ENCODE data around the gene BHLHE41.

BHLHE41 gene

GRCh38 chr12:26092346-26093105, 32.3 kb downstream of the BHLHE41 start:
- Histone ChIP-seq H3K4me2 (ENCODE audit: low read depth, low read length, poor library complexity, severe bottlenecking) (no peak overlapping the region), H3K4me1 (ENCODE audit: insufficient read depth, low read length, poor library complexity, severe bottlenecking) (no peaks in the 10 kb centered on the region), H3K9ac (ENCODE audit: low read depth, low read length, poor library complexity, severe bottlenecking) (no peak overlapping the region), H3F3A (ENCODE audit: low read depth) (no peaks in the 10 kb centered on the region), H2AFZ (ENCODE audit: low read length) (no peak overlapping the region), H3K9me3 (ENCODE audit: insufficient read depth, low read depth, low read length) (no peaks in the 10 kb centered on the region), H3K9me2 (replicated peaks; ENCODE audit: low read depth, low read length) (no peaks in the 10 kb centered on the region), H3K79me2 (ENCODE audit: insufficient read depth, low read length) (no peaks in the 10 kb centered on the region), H3K4me3 (ENCODE audit: low read length, poor library complexity, severe bottlenecking) (no peak overlapping the region), H3K36me3 (ENCODE audit: insufficient read depth, low read length) (no peaks in the 10 kb centered on the region), H3K27me3 (ENCODE audit: insufficient read depth, low read length, poor library complexity, severe bottlenecking) (no peaks in the 10 kb centered on the region), H4K20me1 (ENCODE audit: insufficient read depth, low read length, poor library complexity, severe bottlenecking) (no peaks in the 10 kb centered on the region)
- TF ChIP-seq EZH2phosphoT487 (IDR thresholded peaks at IDR 0.05; ENCODE audit: borderline replicate concordance) (no peak), CTCF (conservative IDR thresholded peaks at IDR 0.05; ENCODE audit: low read length) (no peak)

- H3K4me2 ChIP-seq (ENCODE audit: low read depth, low read length, poor library complexity, severe bottlenecking) = no peak overlapping the region
Observed at GRCh38 chr12:26091822-26092221, 33.0 kb downstream of the BHLHE41 start.

GRCh38 chr12:26090836-26091510, 33.9 kb downstream of the BHLHE41 start:
- H3K4me3 ChIP-seq (ENCODE audit: low read length, poor library complexity, severe bottlenecking) = no peak overlapping the region
- TF ChIP-seq EZH2phosphoT487 (IDR thresholded peaks at IDR 0.05; ENCODE audit: borderline replicate concordance) (no peak), CTCF (conservative IDR thresholded peaks at IDR 0.05; ENCODE audit: low read length) (no peak)
- H3K27me3 ChIP-seq (ENCODE audit: insufficient read depth, low read length, poor library complexity, severe bottlenecking) = no peaks in the 10 kb centered on the region
- no peaks in the 10 kb centered on the region for H3K9me2 ChIP-seq (replicated peaks; ENCODE audit: low read depth, low read length)
- H3F3A ChIP-seq (ENCODE audit: low read depth) = no peaks in the 10 kb centered on the region
- no peak overlapping the region for H3K9ac ChIP-seq (ENCODE audit: low read depth, low read length, poor library complexity, severe bottlenecking)
- H3K36me3 ChIP-seq (ENCODE audit: insufficient read depth, low read length) = no peaks in the 10 kb centered on the region
- H3K4me1 ChIP-seq (ENCODE audit: insufficient read depth, low read length, poor library complexity, severe bottlenecking) = no peaks in the 10 kb centered on the region
- no peaks in the 10 kb centered on the region for H3K9me3 ChIP-seq (ENCODE audit: insufficient read depth, low read depth, low read length)
- H2AFZ ChIP-seq (ENCODE audit: low read length) = no peak overlapping the region
- H3K4me2 ChIP-seq (ENCODE audit: low read depth, low read length, poor library complexity, severe bottlenecking) = no peak overlapping the region
- H3K79me2 ChIP-seq (ENCODE audit: insufficient read depth, low read length) = no peaks in the 10 kb centered on the region
- H4K20me1 ChIP-seq (ENCODE audit: insufficient read depth, low read length, poor library complexity, severe bottlenecking) = no peaks in the 10 kb centered on the region

More at GRCh38 chr12:26091822-26092221, 33.0 kb downstream of the BHLHE41 start:
- H3K9me3 ChIP-seq (ENCODE audit: insufficient read depth, low read depth, low read length) = no peaks in the 10 kb centered on the region
- no peaks in the 10 kb centered on the region for H3K4me1 ChIP-seq (ENCODE audit: insufficient read depth, low read length, poor library complexity, severe bottlenecking)
- H4K20me1 ChIP-seq (ENCODE audit: insufficient read depth, low read length, poor library complexity, severe bottlenecking) = no peaks in the 10 kb centered on the region
- no peak overlapping the region for H3K9ac ChIP-seq (ENCODE audit: low read depth, low read length, poor library complexity, severe bottlenecking)
- no peak overlapping the region for H3K4me3 ChIP-seq (ENCODE audit: low read length, poor library complexity, severe bottlenecking)
- no peaks in the 10 kb centered on the region for H3F3A ChIP-seq (ENCODE audit: low read depth)
- no peaks in the 10 kb centered on the region for H3K27me3 ChIP-seq (ENCODE audit: insufficient read depth, low read length, poor library complexity, severe bottlenecking)
- TF ChIP-seq EZH2phosphoT487 (IDR thresholded peaks at IDR 0.05; ENCODE audit: borderline replicate concordance) = no peak
- TF ChIP-seq CTCF (conservative IDR thresholded peaks at IDR 0.05; ENCODE audit: low read length) = peak; percentile 33
- no peaks in the 10 kb centered on the region for H3K79me2 ChIP-seq (ENCODE audit: insufficient read depth, low read length)
- no peaks in the 10 kb centered on the region for H3K36me3 ChIP-seq (ENCODE audit: insufficient read depth, low read length)
- H3K9me2 ChIP-seq (replicated peaks; ENCODE audit: low read depth, low read length) = no peaks in the 10 kb centered on the region
- 0 out of 2 replicates have a peak overlapping the region, but pooled peaks have one; percentile 38 for H2AFZ ChIP-seq (ENCODE audit: low read length)

Data from Loucy (cell line).